Cardiac muscle cell (in vitro differentiated cells and primary cell): ENCODE data around the gene DLG3. TPM values are rescaled to one million over a fixed set of nuclear protein-coding genes. Genes with fewer than 3 reads are reported as not detected.

Source experiments
- DNase-seq, 2 donors: peaks; one replicate each; pipeline versions ENCODE4 v3.0.0 to v3.0.0-alpha.2; 2010 to 2017; ENCODE audit warnings: low read depth in 1 of 2, low spot score in 1 of 2
- H3K27ac ChIP-seq: fragments of 200-600 bp; sonication (generic); 2 replicates; pipeline ENCODE4 v1.5.1; 2016
- H3K27me3 ChIP-seq: fragments of 200-600 bp; sonication (generic); 2 replicates; pipeline ENCODE4 v1.6.0; 2016; ENCODE audit warnings: control low read depth
- H3K36me3 ChIP-seq: fragments of 200-600 bp; sonication (generic); 2 replicates; pipeline ENCODE4 v1.5.1; 2016; ENCODE audit warnings: control low read depth
- H3K4me1 ChIP-seq: fragments of 200-600 bp; sonication (generic); 2 replicates; pipeline ENCODE4 v1.8.1; 2017; ENCODE audit warnings: low read depth, mild to moderate bottlenecking, mixed run types
- H3K4me3 ChIP-seq: fragments of 200-600 bp; sonication (generic); 2 replicates; pipeline ENCODE4 v1.5.1; 2016; ENCODE audit warnings: mild to moderate bottlenecking
- H3K9me3 ChIP-seq: fragments of 200-600 bp; sonication (generic); 2 replicates; pipeline ENCODE4 v1.5.1; 2017; ENCODE audit warnings: low read depth, mild to moderate bottlenecking, control low read depth
- polyA plus RNA-seq: library from polyadenylated mRNA; unstranded; fragments of >200 nt; fragmentation: Nextera tagmentation; extraction: Ambion mirVana; gene quantifications from 2 replicates; pipeline ENCODE4 v1.2.1, GENCODE V29; 2016
- total RNA-seq: library from RNA; depleted of rRNA; stranded (reverse); fragments of >200 nt; gene quantifications from 2 replicates; pipeline ENCODE4 v1.2.3, GENCODE V29; 2016
- TF ChIP-seq, protein P1 (sequence below): IDR thresholded peaks from 2 replicates; pipeline ENCODE4 v1.5.1; 2012; ENCODE audit warnings: low read depth, mild to moderate bottlenecking, low read length

Gene DLG3
- total and polyA plus RNA-seq, 2 experiments from 2014 or later = 28.8 to 50.1 TPM

DNA sequence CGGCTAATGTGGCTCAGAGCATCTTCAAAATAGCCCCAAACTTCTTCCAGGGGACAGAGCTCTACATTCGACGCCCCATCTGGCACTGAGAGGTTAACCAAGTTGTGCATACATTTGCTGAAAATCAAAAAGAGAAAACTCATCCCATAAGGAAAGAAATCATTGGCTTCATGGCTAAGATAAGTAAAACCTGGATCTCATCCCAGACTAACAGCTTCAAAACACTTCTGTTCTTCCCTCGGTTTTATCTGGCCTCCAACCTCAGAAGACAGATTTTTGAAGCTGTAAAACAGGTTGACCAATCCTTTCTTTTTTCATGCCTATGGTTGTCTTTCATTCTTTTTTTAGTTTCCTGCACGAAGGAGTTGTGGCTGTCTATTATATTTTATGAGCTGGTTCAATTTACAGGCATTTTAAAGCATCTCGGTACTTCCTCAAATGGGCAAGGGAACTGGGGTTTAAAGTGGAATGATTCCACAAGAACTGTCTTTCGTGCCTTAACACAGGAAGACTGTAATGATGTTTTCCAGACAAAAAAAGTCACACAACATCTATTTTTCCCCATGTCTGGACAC is 107.6 kb downstream of the DLG3 start:
- no peaks in the 10 kb centered on the region for H3K27me3 ChIP-seq
- H3K4me1 ChIP-seq = no peaks in the 10 kb centered on the region
- H3K9me3 ChIP-seq = no peaks in the 10 kb centered on the region
- no peak overlapping the region for H3K27ac ChIP-seq
- TF ChIP-seq, protein P1, sequence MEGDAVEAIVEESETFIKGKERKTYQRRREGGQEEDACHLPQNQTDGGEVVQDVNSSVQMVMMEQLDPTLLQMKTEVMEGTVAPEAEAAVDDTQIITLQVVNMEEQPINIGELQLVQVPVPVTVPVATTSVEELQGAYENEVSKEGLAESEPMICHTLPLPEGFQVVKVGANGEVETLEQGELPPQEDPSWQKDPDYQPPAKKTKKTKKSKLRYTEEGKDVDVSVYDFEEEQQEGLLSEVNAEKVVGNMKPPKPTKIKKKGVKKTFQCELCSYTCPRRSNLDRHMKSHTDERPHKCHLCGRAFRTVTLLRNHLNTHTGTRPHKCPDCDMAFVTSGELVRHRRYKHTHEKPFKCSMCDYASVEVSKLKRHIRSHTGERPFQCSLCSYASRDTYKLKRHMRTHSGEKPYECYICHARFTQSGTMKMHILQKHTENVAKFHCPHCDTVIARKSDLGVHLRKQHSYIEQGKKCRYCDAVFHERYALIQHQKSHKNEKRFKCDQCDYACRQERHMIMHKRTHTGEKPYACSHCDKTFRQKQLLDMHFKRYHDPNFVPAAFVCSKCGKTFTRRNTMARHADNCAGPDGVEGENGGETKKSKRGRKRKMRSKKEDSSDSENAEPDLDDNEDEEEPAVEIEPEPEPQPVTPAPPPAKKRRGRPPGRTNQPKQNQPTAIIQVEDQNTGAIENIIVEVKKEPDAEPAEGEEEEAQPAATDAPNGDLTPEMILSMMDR = no peak
- no peaks in the 10 kb centered on the region for H3K36me3 ChIP-seq
- DNase-seq = peak in 1 of 2 donors; percentile 48
- H3K4me3 ChIP-seq = no peak overlapping the region

DNA sequence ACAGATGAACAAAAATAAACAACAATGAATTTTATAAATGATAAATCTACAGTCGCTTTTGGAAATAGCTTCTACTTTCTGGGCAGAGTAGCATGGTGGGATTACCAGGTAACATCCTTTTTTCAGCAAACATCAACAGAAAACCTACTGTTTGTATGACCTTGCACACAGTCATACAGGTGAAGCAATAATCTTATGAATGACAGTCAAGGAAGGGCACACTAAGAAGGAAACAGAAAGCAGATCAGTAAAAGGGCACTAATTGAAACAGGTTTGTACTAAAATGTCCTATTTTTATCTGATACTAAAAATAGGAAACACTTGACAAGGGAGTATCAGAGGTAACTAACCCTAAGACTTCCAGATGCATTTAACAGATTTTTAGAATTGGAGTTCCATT is 108.9 kb downstream of the DLG3 start:
- TF ChIP-seq, protein P1 = no peak
- DNase-seq = no peak
- Histone ChIP-seq H3K36me3 (no peaks in the 10 kb centered on the region), H3K27me3 (no peaks in the 10 kb centered on the region), H3K9me3 (no peaks in the 10 kb centered on the region), H3K27ac (no peak overlapping the region), H3K4me1 (no peaks in the 10 kb centered on the region), H3K4me3 (no peak overlapping the region)

DNA sequence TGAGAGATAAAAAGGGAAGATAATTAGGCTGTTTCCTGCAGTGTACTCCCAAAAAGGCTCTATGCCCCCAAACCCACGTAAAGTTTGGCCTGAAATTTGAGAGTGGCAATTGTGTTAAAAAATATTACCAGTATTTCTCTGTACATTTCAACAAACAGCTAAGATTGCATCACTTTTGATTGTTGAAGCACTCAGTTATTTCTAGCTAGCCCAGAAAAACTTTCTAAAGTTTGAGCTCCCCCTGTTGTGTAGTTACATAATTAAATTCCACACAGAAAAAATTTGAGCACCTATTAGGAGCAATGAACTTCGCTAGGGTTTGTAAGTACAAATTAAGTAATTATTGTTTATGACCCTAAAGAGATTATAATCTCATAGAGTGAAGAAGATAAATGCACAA is 109.4 kb downstream of the DLG3 start:
- TF ChIP-seq, protein P1 = peak; percentile 22
- no peak overlapping the region for H3K27ac ChIP-seq
- H3K9me3 ChIP-seq = no peaks in the 10 kb centered on the region
- no peaks in the 10 kb centered on the region for H3K36me3 ChIP-seq
- H3K27me3 ChIP-seq = no peaks in the 10 kb centered on the region
- no peak overlapping the region for H3K4me3 ChIP-seq
- no peaks in the 10 kb centered on the region for H3K4me1 ChIP-seq
- peak; percentile 7 to 58 for DNase-seq

DNA sequence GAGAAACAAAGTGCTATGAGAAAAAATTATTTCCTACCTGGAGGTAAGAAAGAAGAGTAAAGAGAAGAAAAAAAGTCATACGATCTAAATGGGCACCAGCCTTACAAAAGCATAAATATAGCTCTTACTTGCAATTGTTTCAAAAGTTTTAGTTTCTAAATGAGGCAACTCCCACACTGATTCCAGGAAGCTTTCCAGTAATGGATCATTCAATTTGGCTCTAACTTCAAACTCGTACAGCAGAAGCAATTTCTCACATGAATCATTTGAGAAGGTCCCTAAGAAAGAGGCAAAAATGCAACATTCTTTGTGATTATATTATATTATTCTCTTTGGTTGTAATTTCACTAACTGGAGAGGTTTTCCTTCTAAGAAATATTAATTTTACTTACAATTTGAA is 109.9 kb downstream of the DLG3 start:
- no peaks in the 10 kb centered on the region for H3K4me1 ChIP-seq
- TF ChIP-seq, protein P1 = no peak
- H3K9me3 ChIP-seq = no peaks in the 10 kb centered on the region
- DNase-seq = peak in 1 of 2 donors; percentile 12
- H3K27me3 ChIP-seq = no peaks in the 10 kb centered on the region
- no peak overlapping the region for H3K4me3 ChIP-seq
- H3K27ac ChIP-seq = no peak overlapping the region
- H3K36me3 ChIP-seq = no peaks in the 10 kb centered on the region

DNA sequence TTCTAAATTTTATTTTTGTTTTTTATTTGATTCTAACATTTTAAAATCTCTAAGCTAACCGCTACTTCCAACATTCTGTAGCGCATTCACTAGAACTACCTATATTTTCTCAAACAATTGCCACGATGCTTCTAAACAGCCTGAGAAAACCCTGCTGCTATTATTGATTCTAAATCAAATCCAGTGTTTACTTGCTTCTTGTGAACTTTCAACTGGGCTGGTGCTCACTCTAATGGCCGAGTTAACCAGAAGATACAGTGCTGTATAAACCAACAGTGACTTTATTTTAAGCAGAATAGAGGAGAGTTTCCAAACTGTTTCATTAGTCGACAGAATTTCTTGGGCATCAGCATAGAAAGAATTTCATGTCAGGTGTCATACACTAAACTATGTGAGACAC is 110.3 kb downstream of the DLG3 start:
- Histone ChIP-seq H3K27ac (no peak overlapping the region), H3K4me3 (no peak overlapping the region), H3K4me1 (no peaks in the 10 kb centered on the region), H3K36me3 (no peaks in the 10 kb centered on the region), H3K27me3 (no peaks in the 10 kb centered on the region), H3K9me3 (no peaks in the 10 kb centered on the region)
- TF ChIP-seq, protein P1 = no peak
- no peak for DNase-seq

Other genes starting within 250 kb of the DLG3 start
- not detected in 2 replicates for gene AWAT1, start 210.2 kb upstream of the DLG3 start, total RNA-seq
- gene AWAT1, start 210.2 kb upstream of the DLG3 start, polyA plus RNA-seq = not detected in 2 replicates
- gene P2RY4, start 184.6 kb upstream of the DLG3 start, total RNA-seq = 0.09 TPM in 1 of 2 replicates, not detected in the other
- 0.17 TPM in 1 of 2 replicates, not detected in the other for gene P2RY4, start 184.6 kb upstream of the DLG3 start, polyA plus RNA-seq
- not detected in 2 replicates for gene ARR3, start 176.5 kb upstream of the DLG3 start, total RNA-seq
- 0.10 and 0.32 TPM in 2 replicates for gene ARR3, start 176.5 kb upstream of the DLG3 start, polyA plus RNA-seq
- gene RAB41, start 162.7 kb upstream of the DLG3 start, total RNA-seq = not detected in 2 replicates
- gene RAB41, start 162.7 kb upstream of the DLG3 start, polyA plus RNA-seq = 0.26 TPM in 1 of 2 replicates, not detected in the other
- gene PDZD11, start 154.9 kb upstream of the DLG3 start, total RNA-seq = 26.3 and 34.9 TPM in 2 replicates
- gene PDZD11, start 154.9 kb upstream of the DLG3 start, polyA plus RNA-seq = 62.9 and 75.8 TPM in 2 replicates
- 3.5 and 25.1 TPM in 2 replicates for gene KIF4A, start 154.7 kb upstream of the DLG3 start, total RNA-seq
- 4.7 and 22.7 TPM in 2 replicates for gene KIF4A, start 154.7 kb upstream of the DLG3 start, polyA plus RNA-seq
- gene GDPD2, start 21.5 kb upstream of the DLG3 start, total RNA-seq = not detected in 2 replicates
- gene GDPD2, start 21.5 kb upstream of the DLG3 start, polyA plus RNA-seq = not detected in 2 replicates